ENCODE measurements around the gene C6orf132.

- TF ChIP-seq TAF1 (IDR thresholded peaks at IDR 0.05; ENCODE audit: low read depth, low read length), result no peak
- TF ChIP-seq POLR2AphosphoS5 (IDR thresholded peaks at IDR 0.05; ENCODE audit: low read depth, low read length), result no peak
Measured at GRCh38 chr6:42176981-42177380, 34.6 kb upstream of the C6orf132 start.

All from GM12891 (cell line).